Measurements from ENCODE around the gene RFPL3. TPM values are rescaled to one million over a fixed set of nuclear protein-coding genes. Genes with fewer than 3 reads are reported as not detected.

Gene RFPL3
- polyA plus RNA-seq, 1 donor from 2014 or later: not detected

DNA sequence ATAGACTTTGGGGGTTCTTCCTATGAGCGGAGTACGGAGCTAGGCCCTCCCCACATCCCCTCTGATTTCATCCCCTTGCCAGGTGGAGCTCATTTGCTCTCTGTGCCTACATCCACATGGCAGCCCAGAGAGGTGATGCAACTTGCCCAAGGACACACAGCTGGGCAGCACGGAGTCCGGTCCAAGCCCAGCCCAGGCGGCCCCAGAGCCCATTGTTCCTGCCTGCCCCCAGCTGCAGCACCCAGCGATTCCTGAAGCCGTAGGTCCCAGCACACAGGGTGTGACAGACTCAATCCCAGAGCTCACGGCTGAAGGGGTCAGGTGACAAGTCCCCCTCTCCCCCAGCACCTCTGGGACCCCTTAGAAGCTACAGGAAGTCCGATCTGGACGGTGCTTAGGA, 22.2 kb upstream of the RFPL3 start:
- Histone ChIP-seq H3K79me2 (replicated peaks; ENCODE audit: insufficient read depth, low read length) (no peaks in the 10 kb centered on the region), H4K20me1 (ENCODE audit: insufficient read depth) (no peaks in the 10 kb centered on the region), H3K9me3 (ENCODE audit: low read length) (no peaks in the 10 kb centered on the region), H3K9ac (ENCODE audit: low read length) (no peak overlapping the region), H3K36me3 (ENCODE audit: insufficient read depth, low read length) (no peaks in the 10 kb centered on the region), H2AFZ (ENCODE audit: low read depth, low read length) (no peak overlapping the region), H3K4me2 (ENCODE audit: low read length) (no peak overlapping the region), H3F3A (ENCODE audit: insufficient read depth, low read length, poor library complexity, severe bottlenecking) (no peaks in the 10 kb centered on the region), H3K4me3 (ENCODE audit: low read length) (no peak overlapping the region), H3K27ac (ENCODE audit: low read length) (no peak overlapping the region), H3K27me3 (ENCODE audit: insufficient read depth, low read depth, low read length) (no peaks in the 10 kb centered on the region), H3K9me2 (ENCODE audit: insufficient read depth, low read length) (no peaks in the 10 kb centered on the region)
- TF ChIP-seq, protein P1, sequence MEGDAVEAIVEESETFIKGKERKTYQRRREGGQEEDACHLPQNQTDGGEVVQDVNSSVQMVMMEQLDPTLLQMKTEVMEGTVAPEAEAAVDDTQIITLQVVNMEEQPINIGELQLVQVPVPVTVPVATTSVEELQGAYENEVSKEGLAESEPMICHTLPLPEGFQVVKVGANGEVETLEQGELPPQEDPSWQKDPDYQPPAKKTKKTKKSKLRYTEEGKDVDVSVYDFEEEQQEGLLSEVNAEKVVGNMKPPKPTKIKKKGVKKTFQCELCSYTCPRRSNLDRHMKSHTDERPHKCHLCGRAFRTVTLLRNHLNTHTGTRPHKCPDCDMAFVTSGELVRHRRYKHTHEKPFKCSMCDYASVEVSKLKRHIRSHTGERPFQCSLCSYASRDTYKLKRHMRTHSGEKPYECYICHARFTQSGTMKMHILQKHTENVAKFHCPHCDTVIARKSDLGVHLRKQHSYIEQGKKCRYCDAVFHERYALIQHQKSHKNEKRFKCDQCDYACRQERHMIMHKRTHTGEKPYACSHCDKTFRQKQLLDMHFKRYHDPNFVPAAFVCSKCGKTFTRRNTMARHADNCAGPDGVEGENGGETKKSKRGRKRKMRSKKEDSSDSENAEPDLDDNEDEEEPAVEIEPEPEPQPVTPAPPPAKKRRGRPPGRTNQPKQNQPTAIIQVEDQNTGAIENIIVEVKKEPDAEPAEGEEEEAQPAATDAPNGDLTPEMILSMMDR (IDR thresholded peaks at IDR 0.05; ENCODE audit: poor library complexity, severe bottlenecking): no peak
- TF ChIP-seq, protein P2, sequence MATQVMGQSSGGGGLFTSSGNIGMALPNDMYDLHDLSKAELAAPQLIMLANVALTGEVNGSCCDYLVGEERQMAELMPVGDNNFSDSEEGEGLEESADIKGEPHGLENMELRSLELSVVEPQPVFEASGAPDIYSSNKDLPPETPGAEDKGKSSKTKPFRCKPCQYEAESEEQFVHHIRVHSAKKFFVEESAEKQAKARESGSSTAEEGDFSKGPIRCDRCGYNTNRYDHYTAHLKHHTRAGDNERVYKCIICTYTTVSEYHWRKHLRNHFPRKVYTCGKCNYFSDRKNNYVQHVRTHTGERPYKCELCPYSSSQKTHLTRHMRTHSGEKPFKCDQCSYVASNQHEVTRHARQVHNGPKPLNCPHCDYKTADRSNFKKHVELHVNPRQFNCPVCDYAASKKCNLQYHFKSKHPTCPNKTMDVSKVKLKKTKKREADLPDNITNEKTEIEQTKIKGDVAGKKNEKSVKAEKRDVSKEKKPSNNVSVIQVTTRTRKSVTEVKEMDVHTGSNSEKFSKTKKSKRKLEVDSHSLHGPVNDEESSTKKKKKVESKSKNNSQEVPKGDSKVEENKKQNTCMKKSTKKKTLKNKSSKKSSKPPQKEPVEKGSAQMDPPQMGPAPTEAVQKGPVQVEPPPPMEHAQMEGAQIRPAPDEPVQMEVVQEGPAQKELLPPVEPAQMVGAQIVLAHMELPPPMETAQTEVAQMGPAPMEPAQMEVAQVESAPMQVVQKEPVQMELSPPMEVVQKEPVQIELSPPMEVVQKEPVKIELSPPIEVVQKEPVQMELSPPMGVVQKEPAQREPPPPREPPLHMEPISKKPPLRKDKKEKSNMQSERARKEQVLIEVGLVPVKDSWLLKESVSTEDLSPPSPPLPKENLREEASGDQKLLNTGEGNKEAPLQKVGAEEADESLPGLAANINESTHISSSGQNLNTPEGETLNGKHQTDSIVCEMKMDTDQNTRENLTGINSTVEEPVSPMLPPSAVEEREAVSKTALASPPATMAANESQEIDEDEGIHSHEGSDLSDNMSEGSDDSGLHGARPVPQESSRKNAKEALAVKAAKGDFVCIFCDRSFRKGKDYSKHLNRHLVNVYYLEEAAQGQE (IDR thresholded peaks at IDR 0.05; ENCODE audit: borderline replicate concordance): no peak
- TF ChIP-seq EZH2 (IDR thresholded peaks at IDR 0.05; ENCODE audit: borderline replicate concordance, insufficient read depth, low read length, poor library complexity, severe bottlenecking) (no peak), TAF1 (IDR thresholded peaks at IDR 0.05; ENCODE audit: low read depth) (no peak), RAD21 (conservative IDR thresholded peaks at IDR 0.05) (no peak), EP300 (conservative IDR thresholded peaks at IDR 0.05; ENCODE audit: poor library complexity, severe bottlenecking) (no peak), POLR2AphosphoS5 (IDR thresholded peaks at IDR 0.05) (no peak), MXI1 (conservative IDR thresholded peaks at IDR 0.05; ENCODE audit: poor library complexity, severe bottlenecking) (no peak), SMC3 (conservative IDR thresholded peaks at IDR 0.05; ENCODE audit: poor library complexity) (no peak)

DNA sequence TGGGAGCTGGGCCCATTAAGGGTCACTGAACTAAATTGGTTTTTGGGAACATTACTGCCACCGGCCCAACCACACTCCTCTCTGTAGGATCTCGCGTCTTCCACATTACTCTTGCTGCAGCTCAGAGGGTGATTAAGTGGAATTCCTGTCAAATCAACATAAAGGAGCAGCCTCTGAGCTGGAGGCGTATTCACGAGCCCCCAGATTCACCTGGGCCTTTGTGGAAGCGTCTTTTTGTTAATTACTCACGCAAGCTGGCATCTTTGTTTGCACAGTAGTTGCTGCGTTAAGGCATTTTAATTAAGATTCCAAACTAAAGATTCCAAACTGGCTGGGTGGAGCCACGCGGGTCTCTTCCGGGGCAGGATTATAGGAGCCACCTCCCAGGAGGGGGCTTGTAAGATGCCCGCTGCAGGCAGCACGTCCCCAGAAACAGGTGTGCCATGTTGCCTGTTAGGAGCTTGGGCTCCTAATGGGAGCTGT, 21.5 kb upstream of the RFPL3 start:
- peak overlapping the region; percentile 14 for H2AFZ ChIP-seq (ENCODE audit: low read depth, low read length)
- no peak overlapping the region for H3K4me3 ChIP-seq (ENCODE audit: low read length)
- H3F3A ChIP-seq (ENCODE audit: insufficient read depth, low read length, poor library complexity, severe bottlenecking): no peaks in the 10 kb centered on the region
- TF ChIP-seq SMC3 (conservative IDR thresholded peaks at IDR 0.05; ENCODE audit: poor library complexity) (no peak), POLR2AphosphoS5 (IDR thresholded peaks at IDR 0.05) (no peak), EP300 (conservative IDR thresholded peaks at IDR 0.05; ENCODE audit: poor library complexity, severe bottlenecking) (no peak), RAD21 (conservative IDR thresholded peaks at IDR 0.05) (no peak), MXI1 (conservative IDR thresholded peaks at IDR 0.05; ENCODE audit: poor library complexity, severe bottlenecking) (no peak), TAF1 (IDR thresholded peaks at IDR 0.05; ENCODE audit: low read depth) (no peak), EZH2 (IDR thresholded peaks at IDR 0.05; ENCODE audit: borderline replicate concordance, insufficient read depth, low read length, poor library complexity, severe bottlenecking) (no peak)
- TF ChIP-seq, protein P2 (IDR thresholded peaks at IDR 0.05; ENCODE audit: borderline replicate concordance): no peak
- TF ChIP-seq, protein P1 (IDR thresholded peaks at IDR 0.05; ENCODE audit: poor library complexity, severe bottlenecking): no peak
- no peaks in the 10 kb centered on the region for H3K79me2 ChIP-seq (replicated peaks; ENCODE audit: insufficient read depth, low read length)
- no peaks in the 10 kb centered on the region for H4K20me1 ChIP-seq (ENCODE audit: insufficient read depth)
- no peaks in the 10 kb centered on the region for H3K27me3 ChIP-seq (ENCODE audit: insufficient read depth, low read depth, low read length)
- H3K27ac ChIP-seq (ENCODE audit: low read length): no peak overlapping the region
- H3K9ac ChIP-seq (ENCODE audit: low read length): no peak overlapping the region
- no peaks in the 10 kb centered on the region for H3K9me2 ChIP-seq (ENCODE audit: insufficient read depth, low read length)
- H3K4me2 ChIP-seq (ENCODE audit: low read length): no peak overlapping the region
- H3K9me3 ChIP-seq (ENCODE audit: low read length): no peaks in the 10 kb centered on the region
- no peaks in the 10 kb centered on the region for H3K36me3 ChIP-seq (ENCODE audit: insufficient read depth, low read length)
